K562 (cell line): ENCODE measurements around the gene DDX50. TPM values are rescaled to one million over a fixed set of nuclear protein-coding genes. Genes with fewer than 3 reads are reported as not detected.

Source experiments
- NEUROD1 ChIP-seq: fragments of 150-350 bp; IDR thresholded peaks from 2 replicates; pipeline ENCODE4 v1.6.1; 2014; ENCODE audit warnings: borderline replicate concordance, low read length, low read depth; ENCODE audit not compliant: partially characterized antibody
- RFX7 ChIP-seq: fragments of 250-450 bp; sonication (Bioruptor Pico); IDR thresholded peaks from 2 replicates; pipeline ENCODE4 v1.5.1; 2021; ENCODE audit warnings: mild to moderate bottlenecking
- SUPT5H ChIP-seq: fragments of 450-650 bp; IDR thresholded peaks from 2 replicates; pipeline ENCODE4 v1.6.1; 2016
- ZNF239 ChIP-seq: fragments of 250-450 bp; sonication (Bioruptor Pico); IDR thresholded peaks from 2 replicates; pipeline ENCODE4 v1.4.0; 2020; ENCODE audit warnings: mild to moderate bottlenecking
- ZNF583 ChIP-seq: fragments of 250-450 bp; sonication (Bioruptor Pico); IDR thresholded peaks from 2 replicates; pipeline ENCODE4 v1.4.0; 2020
- polyA plus RNA-seq, 8 experiments: library from polyadenylated mRNA; depleted of rRNA in 4 of 8; stranded (reverse) in 5 of 8; unstranded in 3 of 8; fragments of >200 nt; fragmentation: Nextera tagmentation in 2 of 8; fragmentation: Illumina TruSeq in 1 of 8; extraction: Ambion mirVana in 2 of 8; extraction: Trizol in 1 of 8; gene quantifications; 2 replicates each; pipeline versions ENCODE4 v1.2.1 to v1.2.3, GENCODE V29; 2011 to 2014; ENCODE audit warnings: inconsistent platforms in 1 of 8, missing spikeins in 1 of 8
- total RNA-seq, 7 experiments: library from RNA; depleted of rRNA in 6 of 7; stranded (reverse); fragments of >200 nt in 6 of 7; fragmentation: Illumina TruSeq in 2 of 7; extraction: Trizol in 2 of 7; gene quantifications; 2 replicates each; pipeline versions ENCODE4 v1.2.1 to v1.2.3, GENCODE V29; 2011 to 2021; ENCODE audit warnings: low replicate concordance in 1 of 7
- TF ChIP-seq, protein P1 (sequence below): fragments of 200-600 bp; sonication (generic); IDR thresholded peaks from one replicate; pipeline ENCODE4 v1.6.1; 2012; ENCODE audit warnings: mild to moderate bottlenecking, low read depth, low read length, inconsistent platforms

Gene DDX50
- total and polyA plus RNA-seq, 9 of the 15 experiments (the other 6 are each of a cell fraction or from before 2014, with no cell fraction given): 36.7 to 86.8 (median 57.4) TPM

DNA sequence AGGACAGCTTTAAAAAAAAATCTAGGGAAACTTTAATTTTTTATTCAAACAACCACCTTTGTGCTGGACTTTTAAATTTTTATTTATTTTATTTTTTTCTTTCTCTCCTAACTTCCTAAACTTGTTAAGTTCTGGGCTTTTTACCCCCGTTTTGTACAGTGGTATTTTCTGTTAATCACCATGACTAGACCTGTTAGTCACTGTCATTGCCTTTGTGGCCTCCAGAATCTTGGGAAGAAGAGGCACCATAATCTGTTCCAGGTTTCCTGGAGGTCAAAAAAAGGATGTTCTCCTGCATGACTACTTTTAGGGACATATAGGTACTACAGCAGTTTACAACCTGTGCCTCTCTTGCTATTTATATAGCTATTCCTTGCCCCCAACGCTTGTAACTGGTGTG lies 31.1 kb upstream of the DDX50 start (continued):
- TF ChIP-seq, protein P1, sequence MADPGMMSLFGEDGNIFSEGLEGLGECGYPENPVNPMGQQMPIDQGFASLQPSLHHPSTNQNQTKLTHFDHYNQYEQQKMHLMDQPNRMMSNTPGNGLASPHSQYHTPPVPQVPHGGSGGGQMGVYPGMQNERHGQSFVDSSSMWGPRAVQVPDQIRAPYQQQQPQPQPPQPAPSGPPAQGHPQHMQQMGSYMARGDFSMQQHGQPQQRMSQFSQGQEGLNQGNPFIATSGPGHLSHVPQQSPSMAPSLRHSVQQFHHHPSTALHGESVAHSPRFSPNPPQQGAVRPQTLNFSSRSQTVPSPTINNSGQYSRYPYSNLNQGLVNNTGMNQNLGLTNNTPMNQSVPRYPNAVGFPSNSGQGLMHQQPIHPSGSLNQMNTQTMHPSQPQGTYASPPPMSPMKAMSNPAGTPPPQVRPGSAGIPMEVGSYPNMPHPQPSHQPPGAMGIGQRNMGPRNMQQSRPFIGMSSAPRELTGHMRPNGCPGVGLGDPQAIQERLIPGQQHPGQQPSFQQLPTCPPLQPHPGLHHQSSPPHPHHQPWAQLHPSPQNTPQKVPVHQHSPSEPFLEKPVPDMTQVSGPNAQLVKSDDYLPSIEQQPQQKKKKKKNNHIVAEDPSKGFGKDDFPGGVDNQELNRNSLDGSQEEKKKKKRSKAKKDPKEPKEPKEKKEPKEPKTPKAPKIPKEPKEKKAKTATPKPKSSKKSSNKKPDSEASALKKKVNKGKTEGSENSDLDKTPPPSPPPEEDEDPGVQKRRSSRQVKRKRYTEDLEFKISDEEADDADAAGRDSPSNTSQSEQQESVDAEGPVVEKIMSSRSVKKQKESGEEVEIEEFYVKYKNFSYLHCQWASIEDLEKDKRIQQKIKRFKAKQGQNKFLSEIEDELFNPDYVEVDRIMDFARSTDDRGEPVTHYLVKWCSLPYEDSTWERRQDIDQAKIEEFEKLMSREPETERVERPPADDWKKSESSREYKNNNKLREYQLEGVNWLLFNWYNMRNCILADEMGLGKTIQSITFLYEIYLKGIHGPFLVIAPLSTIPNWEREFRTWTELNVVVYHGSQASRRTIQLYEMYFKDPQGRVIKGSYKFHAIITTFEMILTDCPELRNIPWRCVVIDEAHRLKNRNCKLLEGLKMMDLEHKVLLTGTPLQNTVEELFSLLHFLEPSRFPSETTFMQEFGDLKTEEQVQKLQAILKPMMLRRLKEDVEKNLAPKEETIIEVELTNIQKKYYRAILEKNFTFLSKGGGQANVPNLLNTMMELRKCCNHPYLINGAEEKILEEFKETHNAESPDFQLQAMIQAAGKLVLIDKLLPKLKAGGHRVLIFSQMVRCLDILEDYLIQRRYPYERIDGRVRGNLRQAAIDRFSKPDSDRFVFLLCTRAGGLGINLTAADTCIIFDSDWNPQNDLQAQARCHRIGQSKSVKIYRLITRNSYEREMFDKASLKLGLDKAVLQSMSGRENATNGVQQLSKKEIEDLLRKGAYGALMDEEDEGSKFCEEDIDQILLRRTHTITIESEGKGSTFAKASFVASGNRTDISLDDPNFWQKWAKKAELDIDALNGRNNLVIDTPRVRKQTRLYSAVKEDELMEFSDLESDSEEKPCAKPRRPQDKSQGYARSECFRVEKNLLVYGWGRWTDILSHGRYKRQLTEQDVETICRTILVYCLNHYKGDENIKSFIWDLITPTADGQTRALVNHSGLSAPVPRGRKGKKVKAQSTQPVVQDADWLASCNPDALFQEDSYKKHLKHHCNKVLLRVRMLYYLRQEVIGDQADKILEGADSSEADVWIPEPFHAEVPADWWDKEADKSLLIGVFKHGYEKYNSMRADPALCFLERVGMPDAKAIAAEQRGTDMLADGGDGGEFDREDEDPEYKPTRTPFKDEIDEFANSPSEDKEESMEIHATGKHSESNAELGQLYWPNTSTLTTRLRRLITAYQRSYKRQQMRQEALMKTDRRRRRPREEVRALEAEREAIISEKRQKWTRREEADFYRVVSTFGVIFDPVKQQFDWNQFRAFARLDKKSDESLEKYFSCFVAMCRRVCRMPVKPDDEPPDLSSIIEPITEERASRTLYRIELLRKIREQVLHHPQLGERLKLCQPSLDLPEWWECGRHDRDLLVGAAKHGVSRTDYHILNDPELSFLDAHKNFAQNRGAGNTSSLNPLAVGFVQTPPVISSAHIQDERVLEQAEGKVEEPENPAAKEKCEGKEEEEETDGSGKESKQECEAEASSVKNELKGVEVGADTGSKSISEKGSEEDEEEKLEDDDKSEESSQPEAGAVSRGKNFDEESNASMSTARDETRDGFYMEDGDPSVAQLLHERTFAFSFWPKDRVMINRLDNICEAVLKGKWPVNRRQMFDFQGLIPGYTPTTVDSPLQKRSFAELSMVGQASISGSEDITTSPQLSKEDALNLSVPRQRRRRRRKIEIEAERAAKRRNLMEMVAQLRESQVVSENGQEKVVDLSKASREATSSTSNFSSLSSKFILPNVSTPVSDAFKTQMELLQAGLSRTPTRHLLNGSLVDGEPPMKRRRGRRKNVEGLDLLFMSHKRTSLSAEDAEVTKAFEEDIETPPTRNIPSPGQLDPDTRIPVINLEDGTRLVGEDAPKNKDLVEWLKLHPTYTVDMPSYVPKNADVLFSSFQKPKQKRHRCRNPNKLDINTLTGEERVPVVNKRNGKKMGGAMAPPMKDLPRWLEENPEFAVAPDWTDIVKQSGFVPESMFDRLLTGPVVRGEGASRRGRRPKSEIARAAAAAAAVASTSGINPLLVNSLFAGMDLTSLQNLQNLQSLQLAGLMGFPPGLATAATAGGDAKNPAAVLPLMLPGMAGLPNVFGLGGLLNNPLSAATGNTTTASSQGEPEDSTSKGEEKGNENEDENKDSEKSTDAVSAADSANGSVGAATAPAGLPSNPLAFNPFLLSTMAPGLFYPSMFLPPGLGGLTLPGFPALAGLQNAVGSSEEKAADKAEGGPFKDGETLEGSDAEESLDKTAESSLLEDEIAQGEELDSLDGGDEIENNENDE: no peak
- TF ChIP-seq SUPT5H: no peak
- no peak for TF ChIP-seq ZNF239
- no peak for TF ChIP-seq RFX7
- TF ChIP-seq NEUROD1: no peak
- TF ChIP-seq ZNF583 (CRISPR knock-in tag): no peak
